Measurements from ENCODE around the gene TDRD3.
"Not testable (repeated sequence)": the region's sequence is repeated elsewhere in the genome, so short reads cannot be mapped to it uniquely, and the experiment has no call there.

The TDRD3 gene

GRCh38 chr13:60355056-60355455 lies 42.0 kb upstream of the TDRD3 start:
- no peak for TF ChIP-seq CTCF (IDR thresholded peaks at IDR 0.05; ENCODE audit: insufficient read depth, missing control alignments)
- FAIRE-seq, result no peak
- DNase-seq (ENCODE audit: insufficient read length, low spot score), result no peak

DNA sequence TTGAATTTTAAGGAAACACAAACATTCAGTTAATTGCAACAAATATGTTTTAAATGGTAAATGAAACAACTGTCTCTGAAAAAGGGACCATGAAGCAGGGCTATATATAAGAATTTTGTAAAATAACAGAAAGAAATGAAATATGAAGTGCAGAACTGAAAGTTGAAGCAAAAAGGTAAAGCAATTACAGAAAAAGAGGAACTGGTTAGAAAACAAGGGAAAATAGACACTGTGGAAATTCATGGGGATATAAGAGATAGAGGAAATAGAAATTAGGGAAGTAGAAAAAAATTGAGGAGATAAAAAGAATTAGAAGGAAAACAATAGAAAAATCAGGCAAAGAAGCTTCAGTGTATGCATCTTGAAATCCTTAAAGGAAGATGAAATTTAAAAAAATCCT lies 40.0 kb upstream of the TDRD3 start:
- FAIRE-seq (no peak), DNase-seq (ENCODE audit: insufficient read length, low spot score) (no peak)

GRCh38 chr13:60358453-60358852 lies 38.6 kb upstream of the TDRD3 start:
- no peak for TF ChIP-seq CTCF (IDR thresholded peaks at IDR 0.05; ENCODE audit: insufficient read depth, missing control alignments)

More for the DNA sequence above, 40.0 kb upstream of the TDRD3 start:
- no peak for TF ChIP-seq CTCF (IDR thresholded peaks at IDR 0.05; ENCODE audit: insufficient read depth, missing control alignments)

DNA sequence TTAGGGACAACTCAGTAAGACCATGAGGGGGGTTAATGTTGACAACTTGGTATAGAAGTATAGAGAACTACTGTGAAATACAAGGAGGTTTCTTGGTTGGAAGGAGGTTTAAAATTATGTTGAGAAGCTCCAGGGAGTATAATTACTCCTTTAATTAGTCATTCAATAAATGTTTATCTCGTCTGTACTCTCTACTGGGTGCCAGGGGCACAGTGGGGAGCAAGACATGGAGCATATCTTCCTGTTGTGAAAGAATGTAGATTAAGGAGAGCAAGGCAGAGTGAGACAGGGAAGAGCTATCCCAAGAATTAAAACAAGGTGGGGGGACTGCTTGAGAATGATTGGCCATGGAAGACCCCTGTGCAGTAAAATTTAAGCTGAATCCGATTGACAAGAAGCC lies 33.7 kb upstream of the TDRD3 start:
- DNase-seq (ENCODE audit: insufficient read length, low spot score) (no peak), FAIRE-seq (no peak)
- TF ChIP-seq CTCF (IDR thresholded peaks at IDR 0.05; ENCODE audit: insufficient read depth, missing control alignments), result no peak

More at GRCh38 chr13:60358453-60358852, 38.6 kb upstream of the TDRD3 start:
- FAIRE-seq, result no peak
- no peak for DNase-seq (ENCODE audit: insufficient read length, low spot score)

GRCh38 chr13:60369242-60369641 lies 27.8 kb upstream of the TDRD3 start:
- DNase-seq (ENCODE audit: insufficient read length, low spot score) (no peak), FAIRE-seq (peak; percentile 86)
- TF ChIP-seq CTCF (IDR thresholded peaks at IDR 0.05; ENCODE audit: insufficient read depth, missing control alignments), result peak; percentile 37

- FAIRE-seq, result no peak
Measured at GRCh38 chr13:60370343-60370742, 26.7 kb upstream of the TDRD3 start.

GRCh38 chr13:60372141-60372540 lies 24.9 kb upstream of the TDRD3 start:
- DNase-seq (ENCODE audit: insufficient read length, low spot score) (no peak), FAIRE-seq (no peak)
- TF ChIP-seq CTCF (IDR thresholded peaks at IDR 0.05; ENCODE audit: insufficient read depth, missing control alignments), result no peak

More at GRCh38 chr13:60370343-60370742, 26.7 kb upstream of the TDRD3 start:
- DNase-seq (ENCODE audit: insufficient read length, low spot score), result no peak
- TF ChIP-seq CTCF (IDR thresholded peaks at IDR 0.05; ENCODE audit: insufficient read depth, missing control alignments), result no peak

GRCh38 chr13:60379282-60379681 lies 17.7 kb upstream of the TDRD3 start:
- not testable (repeated sequence) for DNase-seq (ENCODE audit: insufficient read length, low spot score); FAIRE-seq
